ENCODE measurements around the gene RASGRP1.
"Not testable (repeated sequence)": the region's sequence is repeated elsewhere in the genome, so short reads cannot be mapped to it uniquely, and the experiment has no call there.

RASGRP1 gene

GRCh38 chr15:38564557-38565286, at the start of gene RASGRP1:
Gene RASGRP1, minus strand, starts transcription at chr15:38564814. Its CDS starts 186 bp downstream, at chr15:38564628.
- peak; percentile 73 to 78 for DNase-seq (ENCODE audit: low read depth in 2 of 2)

- no peak for DNase-seq (ENCODE audit: low read depth in 2 of 2)
These were observed 48.5 kb upstream of the RASGRP1 start for GRCh38 chr15:38613085-38613484.

DNA sequence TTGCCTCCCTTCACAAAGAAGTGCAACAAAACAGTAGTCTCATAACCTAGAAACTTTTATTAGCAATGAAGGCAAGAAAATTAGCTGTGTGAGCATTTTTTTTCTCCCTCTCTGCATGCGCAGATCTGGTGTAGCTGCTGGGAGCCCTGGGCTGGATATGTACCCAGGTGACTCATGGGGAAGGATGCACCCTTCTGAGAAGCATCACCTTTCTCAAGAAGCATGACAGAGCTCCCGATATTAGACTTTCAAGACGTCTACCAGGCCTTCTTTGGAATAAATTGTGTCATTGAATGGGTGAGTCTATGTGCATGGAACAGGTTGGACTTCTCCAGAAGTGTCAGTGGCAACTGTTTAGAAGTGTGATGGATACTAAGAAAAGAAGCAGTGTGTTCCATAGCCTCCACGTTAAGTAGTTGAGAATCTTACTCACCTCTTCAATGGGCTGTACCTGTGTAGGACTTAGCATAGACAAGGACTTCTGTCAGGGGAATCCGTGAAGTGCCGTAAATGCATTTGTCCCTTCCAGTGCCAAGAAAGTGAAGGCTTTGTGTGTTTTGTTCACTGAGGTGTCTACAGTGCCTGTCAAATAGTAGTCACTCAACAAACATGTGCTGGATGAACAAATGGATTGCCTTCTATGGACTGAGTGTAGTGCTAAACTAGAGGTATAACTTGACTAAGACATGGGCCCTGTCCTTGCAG, 47.7 kb upstream of the RASGRP1 start:
- DNase-seq (ENCODE audit: low read depth in 2 of 2), result peak; percentile 57 to 68

GRCh38 chr15:38611228-38611627, 46.6 kb upstream of the RASGRP1 start:
- DNase-seq (ENCODE audit: low read depth in 2 of 2), result peak in 1 of 2 donors; percentile 47

GRCh38 chr15:38610748-38611147, 46.1 kb upstream of the RASGRP1 start:
- DNase-seq (ENCODE audit: low read depth in 2 of 2), result peak; percentile 41 to 58

DNA sequence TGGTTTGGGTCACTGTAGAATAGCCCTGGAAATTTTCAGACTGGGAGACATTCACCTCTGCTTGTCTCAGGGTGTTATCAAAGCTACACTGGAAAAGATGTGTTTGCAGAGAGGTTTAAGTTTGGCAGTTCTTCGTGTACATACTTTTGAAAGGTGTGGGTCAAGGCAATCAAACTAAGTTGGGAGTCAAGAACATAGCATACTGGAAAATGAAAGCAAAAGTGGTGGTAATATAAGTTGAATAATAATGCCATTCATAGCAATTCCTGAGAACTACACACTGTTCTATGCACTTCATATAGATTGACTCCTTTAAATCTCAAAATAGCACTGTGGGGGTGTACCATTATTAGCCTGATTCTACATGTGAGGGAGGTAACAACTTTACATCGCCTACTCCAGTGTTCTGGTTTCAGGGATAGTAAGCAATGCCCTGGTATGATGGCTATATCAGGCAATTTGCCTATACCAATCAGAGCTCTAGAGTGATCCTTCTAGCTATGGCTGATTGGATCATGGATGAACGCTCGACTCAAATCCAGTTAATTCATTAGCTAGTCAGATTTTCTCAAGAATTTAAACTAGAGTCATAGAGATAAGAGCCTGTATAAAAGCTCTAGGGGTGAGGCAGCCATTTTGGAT, 44.6 kb upstream of the RASGRP1 start:
- no peak for DNase-seq (ENCODE audit: low read depth in 2 of 2)

DNA sequence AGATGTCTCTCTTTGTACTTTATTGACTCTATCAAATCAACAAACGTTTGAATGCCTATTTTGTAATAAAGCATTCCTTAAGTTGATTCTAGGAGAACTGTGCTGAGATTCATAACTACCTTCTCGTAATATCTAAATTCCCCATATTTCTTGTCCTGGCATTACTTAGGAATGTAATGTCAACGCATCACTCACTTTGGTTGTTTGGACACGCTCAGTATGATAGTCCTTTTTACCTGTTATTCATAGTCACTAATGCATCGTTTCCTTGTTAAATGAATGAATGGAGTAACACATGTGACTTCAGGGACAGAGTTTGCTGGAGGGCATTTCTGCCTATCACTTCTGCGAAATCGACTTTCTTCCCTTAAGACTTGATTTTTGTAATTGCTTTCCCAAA, 44.1 kb upstream of the RASGRP1 start:
- DNase-seq (ENCODE audit: low read depth in 2 of 2), result no peak

- DNase-seq (ENCODE audit: low read depth in 2 of 2), result no peak
These were observed 41.1 kb upstream of the RASGRP1 start for GRCh38 chr15:38605744-38606143.

- DNase-seq (ENCODE audit: low read depth in 2 of 2), result no peak
These were observed 39.1 kb upstream of the RASGRP1 start for GRCh38 chr15:38603672-38604071.

DNA sequence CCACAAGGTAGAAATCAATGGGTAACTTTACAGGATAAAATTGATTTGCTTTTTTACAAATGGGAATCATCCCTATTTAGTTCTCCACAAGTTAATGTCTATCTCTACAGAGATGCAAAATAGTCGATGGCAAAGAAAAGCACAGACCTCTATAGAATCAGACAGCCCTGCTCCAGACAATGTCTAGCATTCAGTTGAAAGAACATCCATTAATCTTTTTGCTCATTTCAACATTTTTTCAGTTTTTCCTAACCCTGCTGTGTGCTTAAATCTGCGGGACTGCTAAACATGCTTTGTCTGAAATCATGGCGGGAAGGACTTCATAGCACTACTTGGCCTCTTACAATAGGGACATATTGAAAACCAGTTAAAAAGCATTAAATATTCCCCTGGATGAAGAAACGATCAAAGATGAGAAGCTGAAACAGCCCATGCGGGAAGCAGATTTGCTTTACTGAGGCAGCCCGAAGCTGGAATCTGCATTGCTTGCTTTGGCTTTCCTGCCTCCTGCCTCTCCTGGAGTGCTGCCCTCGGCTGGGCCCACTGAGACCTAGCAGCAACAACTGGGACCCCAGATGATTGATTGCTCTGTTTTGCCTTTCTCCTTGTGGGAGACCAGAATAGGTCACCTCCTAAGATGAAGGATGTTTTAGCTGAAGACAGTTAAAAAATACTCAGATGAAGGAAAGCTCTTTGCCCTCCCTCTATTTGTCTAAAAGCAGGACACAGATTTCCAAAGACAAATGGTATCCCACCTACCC, 38.5 kb upstream of the RASGRP1 start:
- no peak for DNase-seq (ENCODE audit: low read depth in 2 of 2)

- DNase-seq (ENCODE audit: low read depth in 2 of 2), result no peak
These were observed 35.6 kb upstream of the RASGRP1 start for GRCh38 chr15:38600236-38600635.

DNA sequence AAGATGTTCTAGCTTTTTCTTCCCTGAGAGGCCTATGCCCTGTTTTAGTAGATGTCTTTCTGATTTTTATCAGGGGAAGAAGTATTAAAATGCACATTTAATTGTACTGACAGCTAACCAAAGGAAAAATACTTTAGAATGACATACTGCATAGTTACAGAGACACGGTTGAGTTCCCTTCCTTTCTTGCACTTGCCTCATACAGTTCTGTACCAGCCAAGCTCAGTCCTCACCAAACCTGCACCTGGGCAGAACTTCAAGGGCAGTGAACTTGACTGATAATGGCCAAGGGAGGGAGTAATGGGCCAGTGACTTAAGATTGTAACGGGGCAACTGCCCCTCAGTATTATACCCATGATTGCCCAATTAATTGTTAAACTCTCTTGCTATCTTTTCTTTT, 34.1 kb upstream of the RASGRP1 start:
- no peak for DNase-seq (ENCODE audit: low read depth in 2 of 2)

GRCh38 chr15:38597219-38597800, 32.7 kb upstream of the RASGRP1 start:
- DNase-seq (ENCODE audit: low read depth in 2 of 2), result no peak

DNA sequence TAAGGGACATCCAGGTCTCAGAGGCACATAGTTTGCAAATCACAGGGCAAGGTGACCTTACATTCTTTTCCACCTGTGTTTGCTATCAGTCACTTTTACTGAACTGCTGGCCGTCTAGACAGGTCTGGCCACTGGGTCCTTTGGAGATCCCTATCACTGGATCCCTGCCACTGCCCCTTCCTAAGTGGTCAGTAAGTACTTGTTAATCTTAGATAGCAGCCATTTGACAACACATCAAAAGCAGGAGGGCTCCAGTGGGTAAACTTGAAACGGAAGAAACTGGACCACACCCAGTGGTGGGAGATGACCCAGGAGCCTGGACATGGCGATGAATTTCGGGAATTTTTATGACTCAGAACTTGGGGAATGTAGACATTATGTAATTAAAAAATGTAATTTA, 28.9 kb upstream of the RASGRP1 start:
- DNase-seq (ENCODE audit: low read depth in 2 of 2), result no peak

GRCh38 chr15:38589502-38589901, 24.9 kb upstream of the RASGRP1 start:
- no peak for DNase-seq (ENCODE audit: low read depth in 2 of 2)

- no peak for DNase-seq (ENCODE audit: low read depth in 2 of 2)
These were observed 24.1 kb upstream of the RASGRP1 start for GRCh38 chr15:38588672-38589071.

DNA sequence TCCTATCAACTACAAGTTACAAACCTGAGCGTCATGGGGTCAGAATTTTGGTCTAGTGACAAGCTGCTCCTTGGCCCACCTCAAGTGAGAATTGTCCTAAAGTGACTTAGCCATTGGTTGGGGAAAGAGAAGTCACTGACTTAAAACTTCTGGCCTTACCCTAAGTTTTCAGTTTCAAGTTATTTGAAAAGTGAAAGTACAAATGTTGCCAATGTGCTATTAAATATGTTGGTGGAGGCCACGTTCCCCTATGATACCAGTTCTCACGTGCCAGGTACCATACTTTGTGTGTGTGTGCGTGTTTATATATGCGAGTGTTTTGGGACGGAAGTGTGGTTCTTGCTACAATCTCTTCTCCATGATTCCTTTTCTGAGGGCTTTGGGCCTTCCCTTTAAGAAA, 22.6 kb upstream of the RASGRP1 start:
- DNase-seq (ENCODE audit: low read depth in 2 of 2), result no peak

- not testable (repeated sequence) for DNase-seq (ENCODE audit: low read depth in 2 of 2)
These were observed 21.4 kb upstream of the RASGRP1 start for GRCh38 chr15:38586005-38586404.

GRCh38 chr15:38578626-38579025, 14.0 kb upstream of the RASGRP1 start:
- DNase-seq (ENCODE audit: low read depth in 2 of 2), result no peak

DNA sequence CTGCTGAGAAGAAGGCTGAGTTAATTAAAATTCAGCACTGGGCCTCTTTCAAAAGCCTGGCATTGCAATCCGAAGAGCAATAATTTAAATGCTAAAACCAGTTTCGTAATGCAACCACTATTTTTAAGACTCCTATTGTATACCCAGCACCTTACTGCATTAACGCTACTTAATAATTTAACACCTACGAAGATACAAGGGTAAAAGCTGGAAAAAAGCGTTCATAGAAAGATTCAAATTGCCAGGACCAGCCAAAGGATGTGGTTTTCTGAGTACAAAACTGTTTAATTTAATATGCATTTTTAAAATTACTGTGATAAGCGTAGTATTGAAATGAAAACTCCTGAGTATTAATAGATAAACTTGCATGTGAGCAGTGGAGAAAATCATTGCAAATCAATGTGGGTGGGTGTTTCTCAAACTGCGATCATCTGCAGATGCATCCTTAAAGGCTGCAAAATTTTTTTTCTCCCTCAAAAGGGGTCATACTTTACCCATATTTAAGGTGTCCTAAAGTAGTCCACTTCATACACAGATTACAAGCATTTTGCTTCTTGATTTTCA, 12.9 kb upstream of the RASGRP1 start:
- no peak for DNase-seq (ENCODE audit: low read depth in 2 of 2)

DNA sequence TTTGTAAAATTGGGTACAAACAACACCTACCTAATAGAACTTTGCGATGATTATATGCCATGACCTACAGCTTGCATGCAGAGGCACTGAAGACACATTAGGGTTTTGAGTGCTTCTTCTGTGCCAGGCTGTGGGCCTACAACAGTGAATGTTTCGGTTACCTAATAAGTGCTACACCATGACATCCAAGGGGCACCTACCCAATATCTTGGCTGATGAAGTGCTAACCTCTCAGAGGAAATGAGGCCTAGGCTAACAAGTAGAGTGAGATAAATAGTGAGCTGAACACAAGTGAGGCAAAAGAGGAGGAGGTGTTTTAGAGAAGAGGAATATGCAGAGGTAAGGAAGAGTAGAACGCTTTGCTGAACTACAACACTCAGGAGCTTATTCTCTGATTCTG, 12.2 kb upstream of the RASGRP1 start:
- no peak for DNase-seq (ENCODE audit: low read depth in 2 of 2)
